Measurements from ENCODE around the gene NFILZ.

NFILZ gene

DNA sequence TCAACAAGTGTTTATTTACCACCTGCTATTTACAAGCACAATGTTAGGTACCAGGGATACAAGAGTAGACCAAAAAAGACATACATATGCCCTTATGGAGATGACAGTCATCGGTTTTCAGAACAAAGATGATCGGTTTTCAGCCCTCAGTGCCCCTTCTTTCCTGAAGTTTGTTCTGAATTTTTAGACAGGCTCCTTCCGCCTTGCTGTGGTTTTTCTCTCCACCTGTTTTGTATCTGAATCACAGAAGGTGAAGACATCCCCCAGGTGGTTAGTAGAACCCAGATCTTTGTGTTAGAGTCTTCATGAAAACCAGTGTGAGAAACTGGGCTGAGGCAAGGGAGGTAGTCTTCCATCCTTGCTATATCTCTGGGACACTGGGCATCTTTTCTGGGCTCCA is 44.6 kb downstream of the NFILZ start:
- DNase-seq: no peak
- Mint-ChIP-seq H3K27me3 (peaks cover 8% of the 10 kb centered on the region), H3K36me3 (ENCODE audit: low read depth) (peaks cover 2% of the 10 kb centered on the region), H3K4me1 (peaks cover 26% of the 10 kb centered on the region), H3K4me3 (no peak overlapping the region), H3K9me3 (peaks cover 9% of the 10 kb centered on the region), H3K27ac (no peak overlapping the region)
- ATAC-seq: no peak

- Mint-ChIP-seq H3K9me3 (peaks cover 9% of the 10 kb centered on the region), H3K36me3 (ENCODE audit: low read depth) (peaks cover 2% of the 10 kb centered on the region), H3K4me3 (no peak overlapping the region), H3K27ac (no peak overlapping the region), H3K4me1 (peaks cover 37% of the 10 kb centered on the region), H3K27me3 (peaks cover 8% of the 10 kb centered on the region)
- ATAC-seq (no peak), DNase-seq (no peak)
These were observed 47.9 kb downstream of the NFILZ start for GRCh38 chr19:8678244-8678807.

Measured in activated naive CD8-positive, alpha-beta T cell treated with anti-CD3 and anti-CD28 coated beads, Interleukin-2, amount 50 U/mL, for 24 hours (primary cell).